GM12878 (cell line): ENCODE results near the gene ARHGEF16. TPM values are rescaled to one million over a fixed set of nuclear protein-coding genes. Genes with fewer than 3 reads are reported as not detected.

Source experiments
- CREB1 ChIP-seq: IDR thresholded peaks from 2 replicates; pipeline ENCODE4 v1.6.1; 2012; ENCODE audit warnings: low read depth, mild to moderate bottlenecking, inconsistent platforms
- CUX1 ChIP-seq: IDR thresholded peaks from 2 replicates; pipeline ENCODE4 v1.6.1; 2012; ENCODE audit warnings: improper control_type of control experiment, low read depth, low read length; ENCODE audit not compliant: insufficient replicate concordance
- GATAD2B ChIP-seq: fragments of 450-650 bp; conservative IDR thresholded peaks from 2 replicates; pipeline ENCODE4 v1.6.1; 2017; ENCODE audit warnings: low read depth, mild to moderate bottlenecking, moderate library complexity
- JUNB ChIP-seq: IDR thresholded peaks from 2 replicates; pipeline ENCODE4 v1.6.1; 2016; ENCODE audit warnings: antibody characterized with exemption, mild to moderate bottlenecking
- MAX ChIP-seq: IDR thresholded peaks from 2 replicates; pipeline ENCODE4 v1.6.1; 2012; ENCODE audit warnings: low read depth, low read length, improper control_type of control experiment
- NR2C2 ChIP-seq: IDR thresholded peaks from 2 replicates; pipeline ENCODE4 v1.6.1; 2011; ENCODE audit warnings: borderline replicate concordance, low read depth; ENCODE audit not compliant: control insufficient read depth, insufficient read length
- PKNOX1 ChIP-seq: fragments of 450-650 bp; IDR thresholded peaks from 2 replicates; pipeline ENCODE4 v1.6.1; 2016; ENCODE audit warnings: mild to moderate bottlenecking
- POLR2AphosphoS5 ChIP-seq: IDR thresholded peaks from 2 replicates; pipeline ENCODE4 v1.6.1; 2011; ENCODE audit warnings: mild to moderate bottlenecking, low read length, inconsistent platforms
- SIX5 ChIP-seq: IDR thresholded peaks from 2 replicates; pipeline ENCODE4 v1.6.1; 2011; ENCODE audit warnings: mild to moderate bottlenecking, low read depth, low read length, moderate library complexity; ENCODE audit not compliant: severe bottlenecking
- SMARCA5 ChIP-seq: fragments of 450-650 bp; IDR thresholded peaks from 2 replicates; pipeline ENCODE4 v1.6.1; 2017; ENCODE audit warnings: mild to moderate bottlenecking
- ZNF24 ChIP-seq: fragments of 450-650 bp; IDR thresholded peaks from 2 replicates; pipeline ENCODE4 v1.6.1; 2017; ENCODE audit warnings: antibody characterized with exemption, mild to moderate bottlenecking
- polyA plus RNA-seq, 11 experiments: library from polyadenylated mRNA; depleted of rRNA in 4 of 11; unstranded in 6 of 11; stranded (reverse) in 5 of 11; fragments of >200 nt; fragmentation: Nextera tagmentation in 4 of 11; fragmentation: Illumina TruSeq in 1 of 11; extraction: Ambion mirVana in 4 of 11; extraction: Trizol in 1 of 11; gene quantifications; 1 replicate in 1 of 11; 2 replicates in 10 of 11; pipeline versions ENCODE4 v1.2.1 to v1.2.3, GENCODE V29; 2011 to 2016; ENCODE audit warnings: inconsistent platforms in 2 of 11, missing spikeins in 2 of 11, low read depth in 1 of 11
- total RNA-seq, 4 experiments: library from RNA; depleted of rRNA in 3 of 4; stranded (reverse); fragments of >200 nt in 3 of 4; fragmentation: Illumina TruSeq in 1 of 4; extraction: Trizol in 1 of 4; gene quantifications; 2 replicates each; pipeline versions ENCODE4 v1.2.1 to v1.2.3, GENCODE V29; 2013 to 2021
- TF ChIP-seq, protein P1 (sequence below): fragments of 150-350 bp; IDR thresholded peaks from 2 replicates; pipeline ENCODE4 v1.6.1; 2016; ENCODE audit warnings: low read depth, low read length

ARHGEF16 gene
- total and polyA plus RNA-seq, 10 of the 15 experiments (the other 5 are each of a cell fraction or from before 2014, with no cell fraction given), result not detected

GRCh38 chr1:3516911-3517675 lies 62.6 kb downstream of the ARHGEF16 start (continued):
- no peak for TF ChIP-seq CUX1
- no peak for TF ChIP-seq ZNF24
- no peak for TF ChIP-seq MAX
- no peak for TF ChIP-seq PKNOX1
- no peak for TF ChIP-seq CREB1
- TF ChIP-seq, protein P1, sequence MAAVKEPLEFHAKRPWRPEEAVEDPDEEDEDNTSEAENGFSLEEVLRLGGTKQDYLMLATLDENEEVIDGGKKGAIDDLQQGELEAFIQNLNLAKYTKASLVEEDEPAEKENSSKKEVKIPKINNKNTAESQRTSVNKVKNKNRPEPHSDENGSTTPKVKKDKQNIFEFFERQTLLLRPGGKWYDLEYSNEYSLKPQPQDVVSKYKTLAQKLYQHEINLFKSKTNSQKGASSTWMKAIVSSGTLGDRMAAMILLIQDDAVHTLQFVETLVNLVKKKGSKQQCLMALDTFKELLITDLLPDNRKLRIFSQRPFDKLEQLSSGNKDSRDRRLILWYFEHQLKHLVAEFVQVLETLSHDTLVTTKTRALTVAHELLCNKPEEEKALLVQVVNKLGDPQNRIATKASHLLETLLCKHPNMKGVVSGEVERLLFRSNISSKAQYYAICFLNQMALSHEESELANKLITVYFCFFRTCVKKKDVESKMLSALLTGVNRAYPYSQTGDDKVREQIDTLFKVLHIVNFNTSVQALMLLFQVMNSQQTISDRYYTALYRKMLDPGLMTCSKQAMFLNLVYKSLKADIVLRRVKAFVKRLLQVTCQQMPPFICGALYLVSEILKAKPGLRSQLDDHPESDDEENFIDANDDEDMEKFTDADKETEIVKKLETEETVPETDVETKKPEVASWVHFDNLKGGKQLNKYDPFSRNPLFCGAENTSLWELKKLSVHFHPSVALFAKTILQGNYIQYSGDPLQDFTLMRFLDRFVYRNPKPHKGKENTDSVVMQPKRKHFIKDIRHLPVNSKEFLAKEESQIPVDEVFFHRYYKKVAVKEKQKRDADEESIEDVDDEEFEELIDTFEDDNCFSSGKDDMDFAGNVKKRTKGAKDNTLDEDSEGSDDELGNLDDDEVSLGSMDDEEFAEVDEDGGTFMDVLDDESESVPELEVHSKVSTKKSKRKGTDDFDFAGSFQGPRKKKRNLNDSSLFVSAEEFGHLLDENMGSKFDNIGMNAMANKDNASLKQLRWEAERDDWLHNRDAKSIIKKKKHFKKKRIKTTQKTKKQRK, result no peak
- no peak for TF ChIP-seq JUNB
- no peak for TF ChIP-seq POLR2AphosphoS5
- TF ChIP-seq SMARCA5, result no peak
- no peak for TF ChIP-seq SIX5
- no peak for TF ChIP-seq GATAD2B
- no peak for TF ChIP-seq NR2C2
